Activated CD4-positive, alpha-beta memory T cell treated with anti-CD3 and anti-CD28 coated beads for 36 hours (primary cell): ENCODE measurements around the gene LMTK3. TPM values are rescaled to one million over a fixed set of nuclear protein-coding genes. Genes with fewer than 3 reads are reported as not detected.

ENCODE experiments used
- CTCF ChIA-PET: fragments of 350-600 bp; sonication (Branson Sonifier 250); formaldehyde crosslinking; loops from one replicate; lab custom pipeline; 2021; ENCODE audit warnings: antibody characterized with exemption, inconsistent platforms; lab: Charles Lee
- POLR2A ChIA-PET: fragments of 350-600 bp; sonication (Branson Sonifier 250); formaldehyde crosslinking; loops from one replicate; lab custom pipeline; 2021; ENCODE audit warnings: antibody characterized with exemption; lab: Charles Lee
- DNase-seq: peaks from one replicate; pipeline ENCODE4 v3.0.0-alpha.2; 2020
- H3K27ac Mint-ChIP-seq: one replicate; pipeline ENCODE4 v1.8.0; 2021; ENCODE audit warnings: mixed read lengths
- H3K27me3 Mint-ChIP-seq: one replicate; pipeline ENCODE4 v1.8.0; 2021; ENCODE audit warnings: mixed read lengths
- H3K36me3 Mint-ChIP-seq: one replicate; pipeline ENCODE4 v1.8.0; 2021; ENCODE audit warnings: mixed read lengths
- H3K4me1 Mint-ChIP-seq: one replicate; pipeline ENCODE4 v1.8.0; 2021; ENCODE audit warnings: low read depth, mixed read lengths
- H3K4me3 Mint-ChIP-seq: one replicate; pipeline ENCODE4 v1.8.0; 2021; ENCODE audit warnings: mild to moderate bottlenecking, mixed read lengths
- H3K9me3 Mint-ChIP-seq: one replicate; pipeline ENCODE4 v1.8.0; 2021; ENCODE audit warnings: mixed read lengths
- intact Hi-C: fragments of 100-400 bp; cut with micrococcal nuclease; formaldehyde crosslinking; loops from one replicate; pipeline ENCODE4 v1.15.1; 2023
- total RNA-seq, 2 experiments: library from RNA; stranded (reverse); gene quantifications; one replicate each; pipeline ENCODE4 v1.2.3, GENCODE V29; 2021

The LMTK3 gene
- total RNA-seq, 2 experiments from 2014 or later = 3.6 to 3.8 TPM

DNA sequence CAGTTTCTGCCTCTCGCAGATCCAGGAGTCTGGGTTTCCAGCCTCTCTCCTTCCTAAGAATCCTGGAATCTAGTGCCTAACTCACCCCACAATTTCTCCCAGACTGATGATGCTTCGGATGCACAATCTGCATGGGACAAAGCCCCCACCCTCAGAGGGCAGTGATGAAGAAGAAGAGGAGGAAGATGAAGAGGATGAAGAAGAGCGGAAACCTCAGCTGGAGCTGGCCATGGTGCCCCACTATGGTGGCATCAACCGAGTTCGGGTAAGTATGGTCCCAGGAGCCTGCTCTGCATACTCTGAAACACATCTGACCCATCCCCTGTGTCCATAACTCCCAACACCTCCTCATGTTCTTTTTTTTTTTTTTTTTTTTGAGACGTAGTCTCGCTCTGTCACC is 65.1 kb downstream of the LMTK3 start:
- Mint-ChIP-seq H3K9me3 (no peaks in the 10 kb centered on the region), H3K27me3 (peaks cover 14% of the 10 kb centered on the region), H3K4me1 (peaks cover 28% of the 10 kb centered on the region), H3K27ac (peak overlapping the region; percentile 42), H3K36me3 (peaks cover 25% of the 10 kb centered on the region), H3K4me3 (peak overlapping the region; percentile 87)
- ChIA-PET POLR2A (interaction anchor here (0.9 to 1.1 kb wide), 3 partner anchors 19 to 268 kb away, joined by 3 to 4 read pairs (median 3); no protein-coding TSS in a partner anchor), CTCF (interaction anchor here (0.7 to 2.7 kb wide), 3 partner anchors 43 to 679 kb away, joined by 6 to 13 read pairs (median 6); partner anchors contain the start of gene KDELR1)
- no peak for DNase-seq
- intact Hi-C loops = loop anchor here (5.0 kb wide), 1 partner anchor 124 kb away; a partner anchor contains a TSS

GRCh38 chr19:48445606-48446481 is 65.8 kb downstream of the LMTK3 start, which contains the start of gene GRWD1:
GRWD1 (plus strand) TSS chr19:48445983; CDS start chr19:48446006, 23 bp downstream.
- H3K27ac Mint-ChIP-seq = peak within 1 kb of the TSS; percentile 93
- H3K4me3 Mint-ChIP-seq = peak within 1 kb of the TSS; percentile 87
- CTCF ChIA-PET = interaction anchor here (0.7 to 2.7 kb wide), 8 partner anchors 28 to 680 kb away, joined by 3 to 13 read pairs (median 4); partner anchors contain the start of genes KDELR1, SYNGR4 and TMEM143
- no peaks in the 10 kb centered on the region for H3K9me3 Mint-ChIP-seq
- peaks cover 28% of the 10 kb centered on the region for H3K4me1 Mint-ChIP-seq
- H3K27me3 Mint-ChIP-seq = peaks cover 18% of the 10 kb centered on the region
- peak; percentile 96 for DNase-seq
- intact Hi-C loops = loop anchor here (1.0 to 5.0 kb wide), 4 partner anchors 23 to 124 kb away; partner anchors contain the start of genes CYTH2 and SYNGR4
- POLR2A ChIA-PET = interaction anchor here (0.9 to 1.1 kb wide), 3 partner anchors 20 to 268 kb away, joined by 3 to 4 read pairs (median 3); no protein-coding TSS in a partner anchor
- H3K36me3 Mint-ChIP-seq = peaks cover 22% of the 10 kb centered on the region

DNA sequence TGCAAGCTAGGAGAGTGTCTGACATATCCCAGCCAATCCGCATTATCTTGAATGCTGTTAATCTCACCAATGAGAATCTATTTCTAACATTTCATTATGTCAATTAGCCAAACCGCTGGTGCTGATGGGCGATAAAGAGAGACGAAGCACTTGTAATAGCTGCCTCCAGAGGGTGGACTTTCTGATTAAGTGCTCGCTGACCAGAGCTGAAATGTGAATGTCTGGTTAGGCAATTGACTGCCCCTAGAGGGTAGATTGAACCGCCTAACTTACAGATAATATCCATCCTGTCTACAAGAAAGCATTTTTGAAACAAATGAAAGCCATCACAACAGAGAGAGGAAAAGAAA is 66.4 kb downstream of the LMTK3 start:
- POLR2A ChIA-PET = no interaction called here
- peak; percentile 25 for DNase-seq
- Mint-ChIP-seq H3K27me3 (peaks cover 18% of the 10 kb centered on the region), H3K36me3 (peaks cover 22% of the 10 kb centered on the region), H3K4me1 (peaks cover 28% of the 10 kb centered on the region), H3K9me3 (no peaks in the 10 kb centered on the region), H3K27ac (peak overlapping the region; percentile 93), H3K4me3 (peak overlapping the region; percentile 87)
- intact Hi-C loops = loop anchor here (1.0 to 5.0 kb wide), 4 partner anchors 24 to 123 kb away; partner anchors contain the start of genes CYTH2 and SYNGR4
- CTCF ChIA-PET = interaction anchor here (1.0 to 2.7 kb wide), 5 partner anchors 28 to 143 kb away, joined by 3 to 13 read pairs (median 3); partner anchors contain the start of gene KDELR1

DNA sequence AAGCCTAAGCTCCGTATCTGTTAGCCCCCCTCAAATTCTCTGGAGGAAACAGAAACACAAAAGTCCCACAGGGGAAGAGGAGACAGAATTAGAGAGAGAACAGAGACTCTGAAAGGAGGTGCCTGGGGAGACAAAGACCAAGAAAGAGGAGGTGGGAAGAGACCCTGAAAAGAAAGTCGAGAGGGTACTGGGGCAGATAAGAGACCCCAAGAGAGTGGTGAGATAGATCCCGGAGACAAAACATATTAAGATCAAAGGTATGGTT is 66.8 kb downstream of the LMTK3 start:
- ChIA-PET POLR2A (no interaction called here), CTCF (interaction anchor here (1.0 to 2.7 kb wide), 5 partner anchors 27 to 144 kb away, joined by 3 to 13 read pairs (median 3); partner anchors contain the start of gene KDELR1)
- Mint-ChIP-seq H3K4me1 (peaks cover 28% of the 10 kb centered on the region), H3K4me3 (peak overlapping the region; percentile 87), H3K36me3 (peaks cover 22% of the 10 kb centered on the region), H3K27ac (no peak overlapping the region), H3K27me3 (peaks cover 18% of the 10 kb centered on the region), H3K9me3 (no peaks in the 10 kb centered on the region)
- intact Hi-C loops = loop anchor here (1.0 to 5.0 kb wide), 4 partner anchors 24 to 123 kb away; partner anchors contain the start of genes CYTH2 and SYNGR4
- no peak for DNase-seq

- intact Hi-C loops = loop anchor here (2.0 kb wide), 1 partner anchor 46 kb away; no protein-coding TSS in a partner anchor
- H3K27me3 Mint-ChIP-seq = peaks cover 18% of the 10 kb centered on the region
- DNase-seq = no peak
These were observed 67.3 kb downstream of the LMTK3 start for GRCh38 chr19:48444129-48444935.

DNA sequence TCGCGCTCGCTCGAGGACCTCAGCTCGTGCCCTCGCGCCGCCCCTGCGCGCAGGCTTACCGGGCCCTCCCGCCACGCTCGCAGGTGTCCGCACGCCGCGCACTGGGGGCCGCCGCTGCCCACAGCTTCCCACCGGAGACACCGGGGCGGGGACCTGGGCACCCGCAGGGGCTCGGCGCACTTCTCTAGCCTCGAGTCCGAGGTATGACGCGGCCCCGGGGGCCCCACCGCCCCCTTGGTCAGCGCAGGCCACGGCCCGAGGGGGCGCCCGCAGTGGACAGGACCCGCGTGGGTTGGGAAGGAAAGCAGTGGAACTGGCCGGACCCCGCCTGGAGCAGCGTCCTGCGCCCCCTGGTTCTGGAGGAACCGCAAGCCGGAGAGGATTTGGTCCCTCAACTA is 67.9 kb downstream of the LMTK3 start:
- Mint-ChIP-seq H3K27me3 (peaks cover 19% of the 10 kb centered on the region), H3K9me3 (no peaks in the 10 kb centered on the region), H3K27ac (no peak overlapping the region), H3K4me1 (peaks cover 28% of the 10 kb centered on the region), H3K4me3 (no peak overlapping the region), H3K36me3 (peaks cover 17% of the 10 kb centered on the region)
- DNase-seq = no peak
- intact Hi-C loops = loop anchor here (2.0 kb wide), 1 partner anchor 45 kb away; no protein-coding TSS in a partner anchor
- CTCF ChIA-PET = interaction anchor here (1.0 to 1.1 kb wide), 2 partner anchors 93 to 141 kb away, joined by 3 to 4 read pairs; no protein-coding TSS in a partner anchor
- POLR2A ChIA-PET = no interaction called here

More at GRCh38 chr19:48444129-48444935, 67.3 kb downstream of the LMTK3 start:
- H3K27ac Mint-ChIP-seq = peak overlapping the region; percentile 33
- H3K36me3 Mint-ChIP-seq = peaks cover 21% of the 10 kb centered on the region
- peak overlapping the region; percentile 87 for H3K4me3 Mint-ChIP-seq
- POLR2A ChIA-PET = no interaction called here
- CTCF ChIA-PET = interaction anchor here (1.0 to 2.7 kb wide), 3 partner anchors 46 to 140 kb away, joined by 3 to 13 read pairs (median 4); partner anchors contain the start of gene KDELR1
- peaks cover 28% of the 10 kb centered on the region for H3K4me1 Mint-ChIP-seq
- no peaks in the 10 kb centered on the region for H3K9me3 Mint-ChIP-seq

- H3K36me3 Mint-ChIP-seq = peaks cover 12% of the 10 kb centered on the region
- ChIA-PET POLR2A (no interaction called here), CTCF (interaction anchor here (1.0 to 1.1 kb wide), 2 partner anchors 92 to 141 kb away, joined by 3 to 4 read pairs; no protein-coding TSS in a partner anchor)
- H3K27me3 Mint-ChIP-seq = peaks cover 19% of the 10 kb centered on the region
- no peak overlapping the region for H3K27ac Mint-ChIP-seq
- no peak for DNase-seq
- H3K9me3 Mint-ChIP-seq = no peaks in the 10 kb centered on the region
- peaks cover 25% of the 10 kb centered on the region for H3K4me1 Mint-ChIP-seq
- intact Hi-C loops = no loop called here
- no peak overlapping the region for H3K4me3 Mint-ChIP-seq
These were observed 68.4 kb downstream of the LMTK3 start for GRCh38 chr19:48443256-48443655.

- H3K4me1 Mint-ChIP-seq = peaks cover 19% of the 10 kb centered on the region
- intact Hi-C loops = no loop called here
- DNase-seq = no peak
- ChIA-PET CTCF (interaction anchor here (1.1 kb wide), 1 partner anchor 91 kb away, joined by 4 read pairs; no protein-coding TSS in a partner anchor), POLR2A (no interaction called here)
- no peak overlapping the region for H3K27ac Mint-ChIP-seq
- H3K27me3 Mint-ChIP-seq = peaks cover 21% of the 10 kb centered on the region
- peaks cover 3% of the 10 kb centered on the region for H3K36me3 Mint-ChIP-seq
- no peak overlapping the region for H3K4me3 Mint-ChIP-seq
- no peaks in the 10 kb centered on the region for H3K9me3 Mint-ChIP-seq
These were observed 69.3 kb downstream of the LMTK3 start for GRCh38 chr19:48442116-48443035.

DNA sequence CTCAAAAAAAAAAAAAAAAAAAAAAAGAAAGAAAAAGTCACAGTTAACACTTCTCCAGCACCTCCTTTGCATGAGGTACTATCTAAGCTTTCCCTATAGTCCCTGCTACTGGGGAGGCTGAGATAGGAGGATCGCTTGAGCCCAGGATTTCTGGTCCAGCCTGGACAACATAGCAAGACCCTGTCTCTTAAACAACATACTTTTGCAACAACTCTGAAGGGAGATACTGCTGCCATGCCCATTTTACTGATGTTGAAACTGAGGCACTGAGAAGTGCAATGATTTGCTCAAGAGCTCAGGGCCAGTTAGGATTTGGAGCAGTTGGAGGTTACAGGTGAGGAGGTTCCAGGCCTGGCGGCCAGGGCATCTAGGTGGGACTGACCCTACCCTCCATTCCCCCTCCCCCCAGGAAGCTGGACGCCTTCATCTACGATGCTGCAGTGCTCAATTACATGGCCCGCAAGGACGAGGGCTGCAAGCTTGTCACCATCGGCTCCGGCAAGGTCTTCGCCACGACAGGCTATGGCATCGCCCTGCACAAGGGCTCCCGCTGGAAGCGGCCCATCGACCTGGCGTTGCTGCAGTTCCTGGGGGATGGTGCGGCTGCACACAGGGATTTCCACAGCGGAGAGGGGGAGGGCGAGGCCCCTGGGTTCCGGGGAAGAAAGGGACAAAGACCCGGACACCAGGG is 70.1 kb downstream of the LMTK3 start:
- H3K4me3 Mint-ChIP-seq = peak overlapping the region; percentile 9
- H3K27me3 Mint-ChIP-seq = peaks cover 21% of the 10 kb centered on the region
- no peaks in the 10 kb centered on the region for H3K9me3 Mint-ChIP-seq
- H3K27ac Mint-ChIP-seq = no peak overlapping the region
- peaks cover 2% of the 10 kb centered on the region for H3K36me3 Mint-ChIP-seq
- H3K4me1 Mint-ChIP-seq = peaks cover 14% of the 10 kb centered on the region
- DNase-seq = no peak
- ChIA-PET CTCF (no interaction called here), POLR2A (no interaction called here)
- intact Hi-C loops = no loop called here

GRCh38 chr19:48436586-48436985 is 75.0 kb downstream of the LMTK3 start:
- H3K36me3 Mint-ChIP-seq = no peaks in the 10 kb centered on the region
- ChIA-PET POLR2A (no interaction called here), CTCF (no interaction called here)
- no peaks in the 10 kb centered on the region for H3K4me1 Mint-ChIP-seq
- H3K27ac Mint-ChIP-seq = no peak overlapping the region
- no peaks in the 10 kb centered on the region for H3K9me3 Mint-ChIP-seq
- intact Hi-C loops = no loop called here
- no peak for DNase-seq
- H3K27me3 Mint-ChIP-seq = peaks cover 9% of the 10 kb centered on the region
- H3K4me3 Mint-ChIP-seq = no peak overlapping the region
